Kidney (tissue), 14 donors: ENCODE data around the gene LYPD3. TPM values are rescaled to one million over a fixed set of nuclear protein-coding genes. Genes with fewer than 3 reads are reported as not detected.

Experiments
- DNase-seq, 5 donors: peaks; one replicate each; pipeline ENCODE4 v3.0.0-alpha.2; 2013 to 2020
- FAIRE-seq: peaks from 2 replicates; lab custom pipeline; 2012; peaks lifted over from hg19 to GRCh38; lab: Jason Lieb, UNC
- H3K27ac ChIP-seq, 2 donors: one replicate each; pipeline ENCODE4 v1.7.0; 2013; ENCODE audit warnings: low read depth in 2 of 2, low read length in 2 of 2, inconsistent platforms in 1 of 2
- H3K27me3 ChIP-seq: one replicate; pipeline ENCODE4 v1.7.1; 2013; ENCODE audit warnings: low read length, inconsistent platforms; ENCODE audit not compliant: control insufficient read depth, insufficient read depth
- H3K36me3 ChIP-seq, 3 donors: one replicate each; pipeline versions ENCODE4 v1.7.0 to v1.7.1; 2013; ENCODE audit warnings: low read length in 3 of 3, control low read depth in 1 of 3, inconsistent platforms in 1 of 3; ENCODE audit not compliant: insufficient read depth in 3 of 3, control insufficient read depth in 2 of 3
- H3K4me1 ChIP-seq, 3 donors: one replicate each; pipeline versions ENCODE4 v1.7.0 to v1.7.1; 2013; ENCODE audit warnings: low read length in 3 of 3, inconsistent platforms in 1 of 3, low read depth in 1 of 3; ENCODE audit not compliant: control insufficient read depth in 2 of 3, insufficient read depth in 2 of 3
- H3K4me3 ChIP-seq, 3 donors: one replicate each; pipeline versions ENCODE4 v1.7.0 to v1.8.1; 2013; ENCODE audit warnings: low read length in 3 of 3, control low read depth in 1 of 3, inconsistent platforms in 1 of 3
- H3K9ac ChIP-seq, 3 donors: one replicate each; pipeline versions ENCODE4 v1.7.0 to v1.7.1; 2013; ENCODE audit warnings: low read length in 3 of 3, control low read depth in 1 of 3, inconsistent platforms in 1 of 3
- H3K9me3 ChIP-seq, 3 donors: one replicate each; pipeline versions ENCODE4 v1.7.0 to v1.7.1; 2013; ENCODE audit warnings: low read length in 3 of 3, control low read depth in 1 of 3, inconsistent platforms in 1 of 3; ENCODE audit not compliant: control insufficient read depth in 2 of 3, insufficient read depth in 1 of 3
- CTCF ChIP-seq: IDR thresholded peaks from 3 replicates; pipeline ENCODE4 v1.5.1; 2012; ENCODE audit warnings: mild to moderate bottlenecking, moderate library complexity, borderline replicate concordance; ENCODE audit not compliant: insufficient read depth; ENCODE audit errors: extremely low read depth
- intact Hi-C: fragments of 100-400 bp; cut with DNase I; formaldehyde crosslinking; loops from one replicate; pipeline ENCODE4 v1.11.1; 2022
- polyA plus RNA-seq: library from polyadenylated mRNA; stranded (reverse); fragments of 350-450 nt; fragmentation: Illumina TruSeq; extraction: RNeasy Lipid Tissue Mini Kit (QIAGEN cat#74804); gene quantifications from one replicate; pipeline ENCODE4 v1.2.3, GENCODE V29; 2014; ENCODE audit warnings: low read depth, low replicate concordance; ENCODE audit not compliant: insufficient read depth
- total RNA-seq: library from RNA; stranded (reverse); fragmentation: NEBNext Ultra II Directional; extraction: Animal tissue kit (Norgen Biotek cat#: 25700); gene quantifications from one replicate; pipeline ENCODE4 v1.2.1, GENCODE V29; 2021
- donor health status: control.
- donor health status: control.
- donor health status: control.
- donor health status: control.
- donor health status: control.
- donor health status: DM: yes; HTN: yes; CAD: no.
- donor health status: Normal renal cell carcinoma (clear cell type).

LYPD3 gene
- total and polyA plus RNA-seq, 2 donors from 2014 or later: 1.7 to 2.2 TPM

GRCh38 chr19:43476606-43477005 lies 11.2 kb upstream of the LYPD3 start:
- DNase-seq: peak in 1 of 5 donors; percentile 55
- TF ChIP-seq CTCF: no peak
- H3K36me3 ChIP-seq: peaks cover 0 to 5% (median 0%) of the 10 kb centered on the region in 3 donors
- H3K4me3 ChIP-seq: no peak overlapping the region
- no peaks in the 10 kb centered on the region for H3K4me1 ChIP-seq
- intact Hi-C loops: no loop called here
- no peak overlapping the region for H3K27ac ChIP-seq
- H3K9ac ChIP-seq: no peak overlapping the region
- no peak for FAIRE-seq
- no peaks in the 10 kb centered on the region for H3K9me3 ChIP-seq
- H3K27me3 ChIP-seq: no peaks in the 10 kb centered on the region

GRCh38 chr19:43474986-43475705 lies 9.7 kb upstream of the LYPD3 start:
- Histone ChIP-seq H3K4me3 (peak overlapping the region; percentile 64 to 79 (median 69)), H3K36me3 (no peaks in the 10 kb centered on the region), H3K27me3 (no peaks in the 10 kb centered on the region), H3K27ac (peak overlapping the region; percentile 86 to 87), H3K9me3 (no peaks in the 10 kb centered on the region), H3K9ac (peak overlapping the region; percentile 40 to 96 (median 90)), H3K4me1 (no peaks in the 10 kb centered on the region)
- TF ChIP-seq CTCF: no peak
- peak; percentile 96 for FAIRE-seq
- intact Hi-C loops: no loop called here
- peak; percentile 96 to 98 (median 97) for DNase-seq

- peak in 1 of 5 donors; percentile 39 for DNase-seq
- Histone ChIP-seq H3K27ac (peak overlapping the region in 1 of 2 donors; percentile 78), H3K4me1 (no peaks in the 10 kb centered on the region), H3K4me3 (peak overlapping the region in 1 of 3 donors; percentile 69), H3K9me3 (no peaks in the 10 kb centered on the region), H3K9ac (peak overlapping the region in 1 of 3 donors; percentile 46), H3K36me3 (no peaks in the 10 kb centered on the region), H3K27me3 (no peaks in the 10 kb centered on the region)
- TF ChIP-seq CTCF: no peak
- intact Hi-C loops: no loop called here
- FAIRE-seq: no peak
Measured at GRCh38 chr19:43474487-43474886, 9.1 kb upstream of the LYPD3 start.
